Measurements from ENCODE around the gene UGT1A8.

- TF ChIP-seq POLR2AphosphoS5 (IDR thresholded peaks at IDR 0.05; ENCODE audit: borderline replicate concordance, low read depth, low read length) (no peak), EZH2 (IDR thresholded peaks at IDR 0.05) (no peak), FOXP2 (optimal IDR thresholded peaks at IDR 0.05; ENCODE audit: control extremely low read depth, extremely low read length, insufficient read depth) (no peak)
Measured at GRCh38 chr2:233818639-233819621, 201.5 kb downstream of the UGT1A8 start.

Measured in SK-N-MC (cell line).